Natural killer cell (primary cell): Measurements from ENCODE around the gene CPEB4. TPM values are rescaled to one million over a fixed set of nuclear protein-coding genes. Genes with fewer than 3 reads are reported as not detected.

ENCODE experiments used
- ATAC-seq, 3 donors: fragments of 150-1000 bp in 2 of 3; fragments of 200-7000 bp in 1 of 3; cut with Tn5 transposase; 1 replicate in 1 of 3; 2 replicates in 2 of 3; pipeline ENCODE4 v1.10.0; 2021; ENCODE audit warnings: mild to moderate bottlenecking in 2 of 3, moderate library complexity in 2 of 3
- DNase-seq, 2 donors: peaks; one replicate each; pipeline versions ENCODE4 v3.0.0 to v3.0.0-alpha.2; 2013 to 2021; ENCODE audit warnings: mixed read lengths in 1 of 2
- H3K27ac ChIP-seq: one replicate; pipeline ENCODE4 v1.5.1; 2013; ENCODE audit warnings: mild to moderate bottlenecking, low read length
- H3K27me3 ChIP-seq: one replicate; pipeline ENCODE4 v1.6.1; 2013; ENCODE audit warnings: low read length; ENCODE audit not compliant: control insufficient read depth, insufficient read depth
- H3K36me3 ChIP-seq: one replicate; pipeline ENCODE4 v1.6.1; 2013; ENCODE audit warnings: low read length; ENCODE audit not compliant: control insufficient read depth, insufficient read depth
- H3K4me1 ChIP-seq: one replicate; pipeline ENCODE4 v1.6.1; 2013; ENCODE audit warnings: low read length; ENCODE audit not compliant: control insufficient read depth, insufficient read depth
- H3K4me3 ChIP-seq: one replicate; pipeline ENCODE4 v1.5.1; 2013; ENCODE audit warnings: low read length
- H3K9me3 ChIP-seq: one replicate; pipeline ENCODE4 v1.6.1; 2013; ENCODE audit warnings: low read length; ENCODE audit not compliant: control insufficient read depth, insufficient read depth
- H3K27ac Mint-ChIP-seq, 2 donors: one replicate each; pipeline ENCODE4 v1.8.0; 2022; ENCODE audit warnings: mild to moderate bottlenecking in 2 of 2, mixed read lengths in 2 of 2, moderate library complexity in 1 of 2
- H3K27me3 Mint-ChIP-seq, 2 donors: one replicate each; pipeline ENCODE4 v1.8.0; 2022; ENCODE audit warnings: low read depth in 2 of 2, mixed read lengths in 2 of 2
- H3K36me3 Mint-ChIP-seq: one replicate; pipeline ENCODE4 v1.8.0; 2022; ENCODE audit warnings: mixed read lengths
- H3K4me1 Mint-ChIP-seq, 2 donors: one replicate each; pipeline ENCODE4 v1.8.0; 2022; ENCODE audit warnings: mixed read lengths in 2 of 2
- H3K4me3 Mint-ChIP-seq: one replicate; pipeline ENCODE4 v1.8.0; 2022; ENCODE audit warnings: mild to moderate bottlenecking, moderate library complexity, mixed read lengths
- H3K9me3 Mint-ChIP-seq, 2 donors: one replicate each; pipeline ENCODE4 v1.8.0; 2022; ENCODE audit warnings: mixed read lengths in 2 of 2
- CTCF ChIP-seq: fragments of 200-600 bp; IDR thresholded peaks from one replicate; pipeline ENCODE4 v1.8.0; 2022; ENCODE audit warnings: antibody characterized with exemption
- WGBS: methylation state at CpG from one replicate; pipeline ENCODE4 v1.1.7; 2013; ENCODE audit warnings: missing lambda C conversion rate; ENCODE audit not compliant: insufficient coverage; 5-methylcytosine and 5-hydroxymethylcytosine counted together
- intact Hi-C: fragments of 100-400 bp; cut with micrococcal nuclease; formaldehyde crosslinking; loops from one replicate; pipeline ENCODE4 v1.14.2; 2022
- total RNA-seq, 4 donors: library from RNA; stranded (reverse); fragments of 120-200 nt in 1 of 4; gene quantifications; one replicate each; pipeline versions ENCODE4 v1.2.3 to v1.2.4, GENCODE V29; 2013 to 2022

Gene CPEB4
- total RNA-seq, 3 donors from 2014 or later (not counting 1 experiment from before 2014, with no cell fraction given): 44.4 to 60.4 (median 55.1) TPM

- Mint-ChIP-seq H3K27me3 (no peaks in the 10 kb centered on the region), H3K4me1 (peaks cover 61 to 62% of the 10 kb centered on the region in 2 donors), H3K27ac (peak overlapping the region; percentile 99), H3K4me3 (peak overlapping the region; percentile 58), H3K36me3 (no peaks in the 10 kb centered on the region), H3K9me3 (no peaks in the 10 kb centered on the region)
- H3K4me3 ChIP-seq: no peak overlapping the region
- WGBS: 62% methylated on average over 6 of the region's 6 CpGs
- DNase-seq: peak in 1 of 2 donors; percentile 44
- no peak for ATAC-seq
- H3K27me3 ChIP-seq: no peaks in the 10 kb centered on the region
- no peaks in the 10 kb centered on the region for H3K36me3 ChIP-seq
- intact Hi-C loops: no loop called here
- no peak for TF ChIP-seq CTCF
- peak overlapping the region; percentile 6 for H3K27ac ChIP-seq
- H3K9me3 ChIP-seq: no peaks in the 10 kb centered on the region
- peaks cover 40% of the 10 kb centered on the region for H3K4me1 ChIP-seq
Measured at GRCh38 chr5:173885475-173886010, 2.6 kb upstream of the CPEB4 start.

GRCh38 chr5:173886150-173886549 lies 2.0 kb upstream of the CPEB4 start:
- Mint-ChIP-seq H3K27me3 (no peaks in the 10 kb centered on the region), H3K27ac (peak overlapping the region; percentile 99), H3K36me3 (no peaks in the 10 kb centered on the region), H3K9me3 (no peaks in the 10 kb centered on the region), H3K4me1 (peaks cover 67 to 68% of the 10 kb centered on the region in 2 donors), H3K4me3 (peak overlapping the region; percentile 99)
- DNase-seq: no peak
- Histone ChIP-seq H3K27me3 (no peaks in the 10 kb centered on the region), H3K27ac (no peak overlapping the region), H3K9me3 (no peaks in the 10 kb centered on the region), H3K36me3 (no peaks in the 10 kb centered on the region), H3K4me3 (no peak overlapping the region), H3K4me1 (peaks cover 42% of the 10 kb centered on the region)
- ATAC-seq: no peak
- WGBS: 100% methylated on average over 2 of the region's 2 CpGs
- intact Hi-C loops: no loop called here
- no peak for TF ChIP-seq CTCF

- Histone ChIP-seq H3K4me1 (peaks cover 42% of the 10 kb centered on the region), H3K36me3 (no peaks in the 10 kb centered on the region), H3K27me3 (no peaks in the 10 kb centered on the region), H3K9me3 (no peaks in the 10 kb centered on the region), H3K27ac (peak overlapping the region; percentile 65), H3K4me3 (peak overlapping the region; percentile 95)
- ATAC-seq: no peak
- Mint-ChIP-seq H3K27me3 (no peaks in the 10 kb centered on the region), H3K4me1 (peaks cover 81 to 85% of the 10 kb centered on the region in 2 donors), H3K27ac (peak overlapping the region; percentile 99), H3K4me3 (peak overlapping the region; percentile 99), H3K36me3 (no peaks in the 10 kb centered on the region), H3K9me3 (no peaks in the 10 kb centered on the region)
- WGBS: under 1% methylated on average over 33 of the region's 37 CpGs
- intact Hi-C loops: loop anchor here (1.0 kb wide), 2 partner anchors 30 to 272 kb away; partner anchors contain the start of gene BOD1
- DNase-seq: peak in 1 of 2 donors; percentile 40
- no peak for TF ChIP-seq CTCF
Measured at GRCh38 chr5:173888473-173889131, 453 bp downstream of the CPEB4 start.
